Hematopoietic multipotent progenitor cell (in vitro differentiated cells): ENCODE data around the gene SDF4. TPM values are rescaled to one million over a fixed set of nuclear protein-coding genes. Genes with fewer than 3 reads are reported as not detected.

Experiments
- DNase-seq, 3 donors: peaks; one replicate each; pipeline ENCODE4 v3.0.0-alpha.2; 2011 to 2015; ENCODE audit warnings: low read depth in 2 of 3, low spot score in 2 of 3
- total RNA-seq: library from RNA; depleted of rRNA; stranded (reverse); fragments of >200 nt; gene quantifications from one replicate; pipeline ENCODE4 v1.2.3, GENCODE V29; 2012

The SDF4 gene, protein sequence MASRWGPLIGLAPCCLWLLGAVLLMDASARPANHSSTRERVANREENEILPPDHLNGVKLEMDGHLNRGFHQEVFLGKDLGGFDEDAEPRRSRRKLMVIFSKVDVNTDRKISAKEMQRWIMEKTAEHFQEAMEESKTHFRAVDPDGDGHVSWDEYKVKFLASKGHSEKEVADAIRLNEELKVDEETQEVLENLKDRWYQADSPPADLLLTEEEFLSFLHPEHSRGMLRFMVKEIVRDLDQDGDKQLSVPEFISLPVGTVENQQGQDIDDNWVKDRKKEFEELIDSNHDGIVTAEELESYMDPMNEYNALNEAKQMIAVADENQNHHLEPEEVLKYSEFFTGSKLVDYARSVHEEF
- 67.1 TPM for total RNA-seq

DNA sequence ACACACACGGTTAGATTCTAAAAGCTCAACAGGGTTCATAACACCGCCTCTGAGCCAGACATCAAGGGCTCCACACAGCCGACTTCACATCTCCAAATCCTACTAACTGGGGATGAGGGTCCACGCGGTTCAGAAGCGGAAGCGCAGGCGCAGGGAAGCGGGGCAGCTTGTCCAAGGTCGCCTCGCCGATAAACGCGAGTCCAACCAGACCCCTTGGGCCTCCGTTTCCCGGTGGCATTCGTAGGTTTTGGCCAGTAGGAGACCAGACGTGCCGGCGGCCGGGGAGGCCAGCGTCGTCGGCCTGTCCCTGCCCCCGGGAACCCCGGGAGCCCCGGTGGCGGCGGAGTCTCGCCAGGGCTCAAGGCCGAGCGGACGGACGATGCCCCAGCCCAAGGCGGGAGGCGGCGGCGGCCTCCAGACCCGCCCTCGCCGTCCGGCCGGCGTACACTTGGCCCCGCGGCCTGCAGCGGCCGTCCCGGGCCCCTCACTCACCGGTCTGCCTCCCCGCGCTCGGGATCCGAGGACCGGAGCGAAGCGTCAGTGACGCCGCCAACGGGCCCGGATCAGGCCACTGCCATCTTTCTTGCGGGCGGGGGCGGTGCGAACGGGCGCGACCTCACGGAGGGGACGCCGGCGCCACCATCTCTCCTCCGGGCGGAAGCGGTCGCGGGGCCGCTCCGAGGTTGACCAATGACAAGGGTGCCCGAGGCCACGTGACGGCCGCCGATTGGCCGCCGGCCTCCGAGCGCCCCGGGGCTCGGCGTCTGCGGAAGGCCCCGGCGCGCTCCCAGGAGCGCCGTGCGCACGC lies at the start of gene SDF4:
Gene SDF4, minus strand, starts transcription at position 602 of the 808 bp plus-strand sequence. CDS start 3,229 bp downstream, outside the sequence.
- peak; percentile 95 to 97 (median 97) for DNase-seq

DNA sequence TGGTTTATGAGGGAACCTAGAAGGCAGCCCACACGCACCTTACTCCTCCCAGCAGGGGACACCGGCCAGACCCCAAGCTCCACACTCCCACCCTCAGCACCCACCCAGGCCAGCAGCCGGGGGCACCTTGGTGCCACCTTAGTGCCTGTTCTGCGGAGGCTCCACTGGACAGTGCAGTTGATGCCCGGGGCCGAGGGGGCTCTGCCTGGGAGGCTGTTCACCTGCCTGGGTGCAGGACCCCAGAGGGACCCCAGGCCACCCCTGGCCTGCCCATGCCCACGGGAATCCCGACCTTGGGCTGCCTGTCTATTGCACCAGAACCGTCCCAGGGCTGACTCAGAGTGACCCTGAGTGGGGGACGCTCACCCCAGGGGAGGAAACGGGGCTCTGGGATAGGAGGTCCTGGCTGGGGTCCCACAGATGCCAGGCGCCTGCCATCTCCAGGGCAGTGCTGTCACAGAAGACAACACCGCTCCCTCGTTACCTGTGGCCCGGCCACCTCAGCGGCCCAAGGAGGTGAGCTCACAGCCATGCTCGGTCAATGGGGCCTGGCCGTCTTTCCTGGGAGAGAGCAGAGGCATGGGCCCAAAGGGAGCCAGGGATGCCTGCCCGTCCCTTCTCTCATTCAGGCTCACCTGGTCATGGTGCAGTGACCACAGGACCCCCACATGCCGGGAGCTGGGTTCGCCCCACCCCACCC lies 49.1 kb upstream of the SDF4 start:
- DNase-seq: no peak

DNA sequence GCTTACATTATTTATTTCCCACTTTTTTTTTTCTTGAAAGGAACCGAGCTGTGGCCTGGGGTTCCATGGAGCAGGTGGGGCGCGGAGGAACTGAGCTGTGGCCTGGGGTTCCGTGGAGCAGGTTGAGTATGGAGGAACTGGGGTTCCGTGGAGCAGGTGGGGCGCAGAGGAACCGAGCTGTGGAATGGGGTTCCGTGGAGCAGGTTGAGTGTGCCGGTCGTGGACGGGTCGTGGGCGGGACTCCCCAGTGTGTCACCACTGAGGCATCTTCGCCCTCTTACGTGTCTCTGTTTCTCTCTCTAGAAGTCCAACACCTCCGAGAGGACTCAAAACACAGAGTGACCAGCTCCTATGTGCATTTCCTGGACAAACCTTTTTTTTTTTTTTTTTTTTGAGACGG lies 47.2 kb upstream of the SDF4 start:
- no peak for DNase-seq

DNA sequence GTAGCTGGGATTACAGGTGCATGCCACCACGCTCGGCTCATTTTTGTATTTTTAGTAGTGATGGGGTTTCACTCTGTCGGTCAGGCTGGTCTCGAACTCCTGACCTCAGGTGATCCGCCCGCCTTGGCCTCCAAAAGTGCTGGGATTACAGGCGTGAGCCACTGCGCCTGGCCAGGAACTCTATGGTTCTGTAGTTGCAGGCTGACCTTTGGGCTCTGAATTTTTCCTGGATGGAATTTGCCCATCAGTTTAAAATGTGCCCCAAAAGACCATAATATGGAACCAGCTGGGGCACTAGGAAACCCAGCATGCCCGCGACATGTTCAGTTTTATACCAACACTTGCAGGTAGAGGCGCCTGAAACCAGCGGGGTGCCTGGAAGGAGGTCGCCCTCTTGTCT lies 46.8 kb upstream of the SDF4 start:
- DNase-seq: no peak

DNA sequence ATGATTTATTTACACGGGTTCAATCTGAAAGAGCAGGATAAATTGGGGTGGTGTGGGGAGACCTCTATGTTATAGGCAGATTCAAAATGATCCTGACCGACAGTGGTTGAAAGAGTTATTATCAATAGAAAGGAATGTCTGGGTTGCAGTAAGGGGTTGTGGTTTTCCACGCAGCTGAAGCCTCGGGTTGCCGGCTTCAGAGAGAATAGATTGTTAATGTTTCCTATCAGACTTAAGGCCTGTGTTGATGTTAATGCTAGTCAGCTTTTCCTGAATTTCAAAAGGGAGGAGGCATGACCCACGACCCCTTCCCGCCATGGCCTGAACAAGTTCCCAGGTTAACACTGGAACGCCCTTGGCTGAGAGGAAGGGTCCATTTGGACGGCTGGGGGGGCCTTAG lies 44.0 kb upstream of the SDF4 start:
- DNase-seq: no peak

DNA sequence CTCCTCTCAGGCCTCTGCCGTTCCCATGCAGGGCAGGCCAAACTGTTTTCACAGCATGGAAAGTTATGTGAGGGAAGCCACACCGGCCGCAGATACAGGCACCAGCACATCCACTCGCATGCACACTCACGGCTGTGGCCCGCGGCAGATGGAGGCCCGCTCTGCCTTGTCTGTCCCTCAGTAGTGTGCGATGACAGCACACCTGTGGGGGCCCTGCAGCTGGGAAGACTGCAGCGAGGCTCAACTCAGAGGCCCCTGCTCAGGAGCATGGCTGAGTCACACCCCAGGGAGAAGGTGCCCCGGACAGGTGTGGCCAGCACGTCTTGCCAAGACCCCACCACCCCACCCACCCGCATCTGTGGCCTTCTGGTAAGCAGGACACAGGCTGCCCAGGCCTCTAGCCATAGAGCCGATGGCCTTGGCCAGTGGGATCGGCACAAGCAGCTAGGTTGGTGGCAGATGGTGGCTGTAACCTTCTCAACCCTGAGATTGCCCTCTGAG lies 43.2 kb upstream of the SDF4 start:
- DNase-seq: no peak

DNA sequence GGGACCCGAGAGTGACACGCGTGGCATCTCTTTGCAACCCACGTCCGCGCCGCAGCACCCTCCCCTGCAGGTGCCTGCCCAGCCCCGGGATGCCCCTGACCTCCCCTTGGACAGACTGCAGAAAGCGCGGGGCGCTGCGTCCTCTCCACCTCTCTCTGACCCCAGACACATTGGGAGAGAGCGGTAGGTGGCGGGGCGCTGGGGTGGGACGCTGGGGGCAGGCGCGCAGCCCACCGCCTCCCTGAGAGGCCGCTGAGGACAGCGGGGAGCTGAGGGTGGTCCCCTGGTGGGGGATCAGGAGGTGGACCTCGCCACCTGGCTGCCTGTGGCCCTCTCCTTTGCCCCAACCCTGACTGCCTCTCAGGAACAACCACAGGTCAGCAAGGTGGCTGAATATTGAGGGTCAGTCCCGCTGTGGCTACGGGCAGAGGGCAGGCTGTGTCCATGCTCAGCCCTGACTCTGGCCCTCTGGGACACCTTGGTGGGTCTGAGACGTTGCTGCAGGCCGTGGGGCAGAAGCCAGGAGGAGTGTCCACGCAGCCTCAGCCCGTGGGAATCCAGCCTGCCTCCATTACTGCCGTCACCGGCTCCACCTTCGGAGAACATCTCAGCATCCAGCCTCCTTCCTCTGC lies 42.6 kb upstream of the SDF4 start:
- no peak for DNase-seq

DNA sequence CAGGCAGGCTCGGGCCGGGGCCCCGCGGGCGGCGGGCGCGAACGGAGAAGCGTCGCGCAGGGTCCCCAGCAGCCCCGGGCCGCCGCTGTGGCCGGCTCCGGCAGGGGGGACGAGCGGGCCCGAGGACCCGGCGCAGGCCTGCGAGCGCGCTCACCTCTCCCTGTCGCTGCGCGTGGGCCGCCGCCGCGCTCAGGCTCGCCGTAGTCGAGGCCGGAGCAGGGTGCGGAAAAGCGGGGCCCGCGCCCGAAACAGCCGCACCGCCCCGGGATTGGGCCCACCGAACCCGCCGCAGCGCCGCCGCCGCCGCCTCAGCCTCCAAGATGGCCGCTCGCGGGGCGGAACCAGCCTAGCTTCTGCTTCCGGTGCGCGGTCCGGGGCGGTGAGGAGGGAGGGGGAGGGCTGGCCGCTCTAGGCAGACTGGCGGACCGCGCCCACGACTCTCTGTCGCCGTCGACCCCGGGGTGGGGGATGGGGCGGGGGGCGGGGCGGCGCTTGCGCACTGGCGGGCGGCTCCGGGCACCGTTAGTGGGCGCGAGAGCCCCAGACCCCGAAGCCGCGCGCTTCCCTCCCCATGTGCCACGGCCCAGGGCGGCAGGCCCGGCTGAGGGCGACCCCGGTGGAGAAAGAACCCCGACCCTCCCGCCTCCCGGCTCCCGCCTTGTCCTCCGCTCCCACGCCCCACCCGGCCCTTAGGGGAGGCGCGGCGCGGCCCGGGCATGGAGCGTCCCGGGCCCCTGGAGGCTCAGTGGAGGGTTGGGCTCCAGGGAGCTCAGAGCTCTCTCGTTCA lies 41.9 kb upstream of the SDF4 start, which contains the start of gene UBE2J2:
Gene UBE2J2, minus strand, starts transcription at position 343 of the 787 bp plus-strand sequence. CDS start 5,862 bp downstream, outside the sequence.
- DNase-seq: peak; percentile 76 to 92 (median 91)

DNA sequence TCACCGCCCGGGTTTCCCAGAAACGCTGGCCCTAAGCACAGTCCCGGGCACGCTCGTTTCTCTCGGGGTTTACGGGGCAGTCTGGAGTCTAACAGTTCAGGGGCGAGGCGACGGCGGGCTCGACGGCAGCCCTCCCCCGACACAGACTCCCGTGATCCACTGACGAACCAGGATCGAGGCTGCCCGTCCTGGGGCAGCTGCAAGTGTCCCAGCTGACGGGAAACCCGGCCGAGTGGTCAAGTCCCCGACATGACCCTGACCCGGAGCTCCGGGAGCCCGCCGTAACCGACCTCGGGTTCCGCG lies 41.4 kb upstream of the SDF4 start:
- no peak for DNase-seq

DNA sequence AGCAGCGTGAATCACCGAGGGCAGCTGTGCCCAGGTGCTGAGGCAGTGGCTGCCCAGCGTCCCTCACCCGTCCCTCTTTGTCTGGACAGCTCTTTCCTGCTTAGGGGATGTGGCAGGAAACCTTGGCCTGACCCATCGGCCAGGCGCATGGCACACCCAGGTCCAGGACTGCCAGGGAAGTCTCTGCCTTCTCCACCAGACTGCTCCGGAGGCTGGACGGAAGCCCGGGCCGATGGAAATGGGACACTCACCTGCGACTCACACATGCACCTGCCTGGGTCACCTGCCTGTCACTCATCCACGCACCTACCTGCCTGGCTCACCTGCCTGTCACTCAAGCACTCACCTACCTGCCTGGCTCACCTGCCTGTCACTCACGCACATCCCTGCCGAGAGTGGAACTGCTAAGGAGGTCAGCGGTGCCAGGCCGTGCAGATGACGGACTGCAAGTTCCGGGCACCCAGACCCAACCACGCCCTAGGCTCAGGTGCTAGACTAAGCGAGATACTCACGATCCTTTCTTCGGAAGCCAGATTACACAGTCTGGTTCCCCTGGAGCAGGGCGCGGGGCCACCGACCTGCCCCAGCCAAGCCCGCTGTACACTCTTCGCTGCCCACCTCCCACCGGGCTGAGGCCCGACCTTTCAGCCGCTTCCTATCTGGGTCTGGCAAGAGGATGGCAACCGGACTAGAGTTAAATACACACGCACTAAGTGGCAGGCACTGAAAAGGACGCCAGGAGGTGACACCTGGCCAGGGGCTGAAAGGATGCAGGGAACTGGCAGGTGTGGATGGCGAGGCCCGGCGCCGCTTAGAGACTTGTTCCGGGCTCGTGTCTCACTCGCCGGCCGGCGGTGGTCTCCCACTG lies 40.8 kb upstream of the SDF4 start:
- peak in 1 of 3 donors; percentile 13 for DNase-seq

DNA sequence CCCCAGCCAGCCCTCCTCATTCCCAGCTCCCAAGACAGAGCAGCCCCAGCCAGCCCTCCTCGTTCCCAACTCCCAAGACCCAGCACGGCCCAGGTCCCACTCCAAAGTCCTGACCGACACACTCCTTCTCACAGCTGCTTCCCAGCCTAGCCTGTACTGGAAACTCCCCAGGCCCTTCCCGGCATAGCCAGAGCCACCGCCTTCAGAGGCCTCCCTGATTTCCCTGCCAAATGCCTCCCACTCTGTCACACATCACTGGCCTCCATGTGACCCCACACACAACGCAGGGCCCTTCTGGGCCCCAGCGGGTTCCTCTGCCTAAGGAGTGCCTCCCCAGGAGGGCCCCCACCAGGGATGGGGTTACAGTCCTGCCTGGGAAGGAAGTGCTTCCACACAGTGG lies 39.0 kb upstream of the SDF4 start:
- no peak for DNase-seq

DNA sequence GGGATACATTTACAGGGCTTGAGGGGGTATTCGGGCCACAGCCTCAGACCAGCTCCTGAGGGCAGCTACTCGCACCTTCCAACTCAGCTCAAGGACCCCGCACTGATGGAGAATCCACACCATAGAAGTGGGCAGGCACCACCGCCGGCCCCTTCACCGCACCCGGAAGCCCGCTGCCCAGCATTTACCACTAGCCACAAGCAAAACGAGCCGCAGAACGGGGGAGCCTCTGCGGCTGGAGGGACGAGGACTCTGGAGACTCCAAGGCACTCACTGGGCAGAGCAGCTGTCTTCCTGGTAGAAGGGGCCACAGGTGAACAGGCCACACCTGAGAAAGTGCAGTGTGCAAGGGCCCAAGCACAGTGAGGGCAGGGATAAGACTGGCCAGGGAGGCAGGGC lies 36.5 kb upstream of the SDF4 start:
- DNase-seq: no peak

DNA sequence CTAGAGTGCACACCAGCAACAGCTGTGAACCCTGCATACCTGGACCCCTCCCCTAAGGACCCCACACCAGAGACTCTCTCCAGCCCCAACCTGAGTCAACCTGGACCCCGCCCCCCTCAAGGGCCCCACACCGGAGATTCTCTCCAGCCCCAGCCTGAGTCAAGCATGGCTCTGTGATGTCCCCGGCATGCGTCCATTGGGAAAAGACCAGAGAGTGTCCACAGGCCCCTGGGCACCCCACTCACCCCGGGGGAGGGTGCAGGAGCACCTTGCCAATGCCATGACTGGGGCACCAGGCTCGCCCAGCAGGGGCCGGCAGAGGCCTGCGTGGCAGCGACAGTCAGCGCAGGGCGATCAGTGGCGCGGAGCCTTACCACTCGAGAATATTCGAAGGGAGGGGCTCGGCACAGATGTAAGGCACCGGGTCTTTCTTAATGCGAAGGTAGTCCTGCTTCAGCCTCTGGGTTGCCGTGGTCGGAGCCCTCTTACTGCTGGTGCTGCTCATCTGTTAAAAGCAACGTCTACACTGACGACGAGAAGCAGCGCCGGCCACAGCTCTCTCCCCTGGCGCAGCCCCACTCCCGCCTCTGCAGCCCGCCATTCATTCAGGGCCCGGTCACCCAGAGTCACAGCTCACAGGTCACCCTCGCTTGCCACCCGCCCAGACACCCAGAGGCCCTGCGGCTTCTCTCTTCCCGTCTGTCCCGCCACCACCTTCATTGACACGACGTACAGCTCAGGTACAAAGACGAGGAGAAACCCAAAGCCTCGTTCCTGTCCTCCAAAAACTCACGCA lies 35.9 kb upstream of the SDF4 start:
- DNase-seq: no peak

DNA sequence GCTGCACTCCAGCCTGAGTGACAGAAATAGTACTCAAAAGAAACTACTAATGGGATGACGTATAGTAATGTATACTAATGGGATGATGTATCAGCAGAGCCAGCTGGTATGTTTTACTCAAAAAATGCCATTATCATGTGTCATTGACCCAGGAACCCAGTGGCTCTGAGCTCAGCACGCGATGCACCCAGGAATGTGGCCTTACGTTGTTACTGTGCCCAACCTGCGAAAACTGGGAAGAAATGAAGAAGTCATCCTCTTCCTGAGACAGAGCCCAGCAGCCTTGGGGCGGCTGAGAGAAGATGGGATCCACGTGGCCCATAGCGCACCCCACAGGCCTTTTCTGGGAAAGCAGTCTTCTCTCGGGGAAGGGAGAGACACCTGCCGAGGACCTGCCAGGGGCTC lies 33.1 kb upstream of the SDF4 start:
- no peak for DNase-seq

DNA sequence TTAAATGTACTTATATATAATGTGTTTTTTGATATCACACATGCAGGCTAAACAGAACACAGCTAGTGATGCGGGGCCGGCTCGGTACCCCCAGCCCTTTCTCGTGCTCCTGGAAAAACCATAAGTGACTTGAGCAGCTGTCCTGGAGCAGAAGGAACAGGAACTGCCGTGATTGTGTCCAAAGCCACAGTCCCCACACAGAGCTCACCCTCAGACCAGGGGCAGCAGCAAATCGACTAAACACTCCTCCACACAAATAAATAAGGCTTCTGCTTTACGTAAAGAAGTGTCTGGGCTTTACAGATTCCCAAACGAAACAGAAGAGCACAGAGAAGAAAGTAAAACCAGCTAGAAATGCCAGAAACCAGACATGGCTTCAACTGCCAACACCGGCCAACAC lies 32.2 kb upstream of the SDF4 start:
- no peak for DNase-seq

DNA sequence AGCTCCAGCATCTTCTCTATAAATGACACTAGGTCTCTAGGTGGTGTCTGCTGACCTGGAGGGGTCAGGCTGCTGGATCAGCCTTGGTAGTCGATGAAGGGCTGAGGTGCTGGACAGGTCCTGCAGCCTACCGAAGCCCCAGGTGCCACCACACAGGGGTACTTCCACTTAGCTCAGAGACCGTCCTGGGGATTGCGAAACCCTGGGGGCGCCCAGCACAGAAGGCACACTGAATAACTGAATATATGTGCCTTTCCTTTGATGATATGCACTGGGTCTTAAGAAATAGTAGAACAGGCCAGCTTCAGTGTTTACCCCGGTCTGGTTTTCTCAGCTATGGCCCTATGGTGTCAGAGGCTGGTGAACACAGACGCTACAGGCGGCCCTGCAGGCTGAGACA lies 31.0 kb upstream of the SDF4 start:
- no peak for DNase-seq

DNA sequence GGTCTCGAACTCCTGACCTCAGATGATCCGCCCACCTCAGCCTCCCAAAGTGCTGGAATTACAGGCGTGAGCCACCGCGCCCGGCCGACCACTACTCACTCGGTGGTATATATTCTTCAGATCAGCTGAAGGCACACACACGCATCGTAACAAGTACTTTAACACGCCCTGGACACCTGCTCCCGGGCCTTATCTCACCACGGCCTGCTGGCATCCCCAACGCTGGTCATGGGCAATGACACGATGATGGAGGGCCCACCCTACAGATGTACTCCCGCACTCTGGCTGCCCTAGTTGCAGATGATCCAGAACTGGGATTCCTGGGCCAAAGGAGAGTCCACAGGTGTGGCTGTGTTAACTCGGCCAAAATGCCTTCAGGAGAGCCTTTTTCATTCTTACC lies 30.3 kb upstream of the SDF4 start:
- no peak for DNase-seq

DNA sequence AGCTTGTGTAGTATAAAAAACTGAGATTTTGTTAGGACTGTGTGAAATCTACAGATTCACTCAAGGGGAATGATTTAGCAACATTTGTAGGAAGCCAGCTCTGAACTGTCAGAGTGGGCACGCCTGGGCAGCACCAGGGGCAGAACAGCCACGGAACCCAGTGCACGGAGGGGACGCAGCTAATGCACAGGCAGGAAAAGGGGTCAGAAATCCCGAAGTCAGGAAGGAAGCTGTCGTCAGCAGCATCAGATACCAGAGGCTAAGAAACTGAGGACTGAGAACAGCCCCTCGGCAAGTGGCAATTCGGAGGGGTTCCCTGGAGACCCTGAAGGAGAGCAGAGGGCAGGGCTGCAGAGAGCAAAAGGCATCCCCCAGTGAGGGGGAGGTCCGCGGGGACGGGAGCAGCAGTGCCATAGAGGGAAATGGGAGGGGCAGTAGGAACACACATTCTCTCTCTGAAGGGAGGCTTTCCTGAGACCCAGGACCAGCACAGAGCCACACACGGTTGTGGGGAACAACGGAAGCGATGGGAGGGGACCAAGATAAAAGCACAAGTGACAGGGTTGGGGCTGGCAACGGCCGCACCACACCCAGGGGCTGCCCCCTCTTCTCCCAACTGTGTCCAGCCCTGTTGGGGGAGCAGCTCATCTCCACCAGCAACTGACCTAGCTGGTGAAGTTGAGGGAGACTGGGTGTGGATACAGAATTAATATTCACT lies 29.2 kb upstream of the SDF4 start:
- no peak for DNase-seq
